HG03575 (cell line): Measurements from ENCODE around the gene NTM.

Source experiments
- ATAC-seq: cut with Tn5 transposase; IDR thresholded peaks from one replicate; pipeline ENCODE4 v1.9.1; 2021; ENCODE audit not compliant: unreplicated experiment, insufficient number of reproducible peaks, low FRiP score; ENCODE audit errors: extremely low read depth

Gene NTM

DNA sequence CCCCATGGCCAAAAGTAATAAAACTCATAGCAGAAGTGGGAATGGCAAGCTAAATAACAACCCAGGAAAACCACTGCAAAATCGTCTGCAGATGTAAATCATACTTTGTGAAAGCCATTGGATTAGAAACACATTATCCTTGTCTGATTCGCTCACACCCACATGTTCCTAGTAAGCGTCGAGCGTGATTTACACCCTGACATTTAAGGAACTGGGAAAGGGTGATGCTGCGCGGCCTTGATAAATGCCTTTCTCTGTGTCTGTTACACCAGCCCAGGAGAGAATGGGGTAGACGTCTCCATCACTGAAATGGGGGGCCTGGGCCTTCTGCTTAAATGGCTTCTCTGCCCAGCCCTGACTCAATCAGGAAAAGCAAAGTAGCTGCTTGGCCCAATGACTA, 162.7 kb downstream of the NTM start:
- ATAC-seq, result no peak

DNA sequence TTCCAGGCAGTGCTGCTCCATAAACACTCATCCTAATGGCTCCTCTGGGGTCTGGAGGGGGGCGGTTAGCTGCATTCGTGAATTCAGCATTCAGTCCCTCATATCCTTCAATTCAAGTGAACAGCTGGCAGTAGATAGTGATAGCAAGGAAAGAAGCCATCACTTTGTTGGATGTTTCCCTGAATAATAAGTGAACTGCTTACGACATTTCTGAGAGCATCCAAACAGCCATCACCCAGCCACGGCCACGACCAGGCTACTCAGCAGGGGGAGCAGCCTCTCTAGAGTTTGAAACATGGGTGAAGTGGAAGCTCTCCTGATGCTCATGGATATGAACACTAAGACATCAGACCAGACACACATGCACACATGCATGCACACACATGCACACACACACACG, 163.6 kb downstream of the NTM start:
- no peak for ATAC-seq

DNA sequence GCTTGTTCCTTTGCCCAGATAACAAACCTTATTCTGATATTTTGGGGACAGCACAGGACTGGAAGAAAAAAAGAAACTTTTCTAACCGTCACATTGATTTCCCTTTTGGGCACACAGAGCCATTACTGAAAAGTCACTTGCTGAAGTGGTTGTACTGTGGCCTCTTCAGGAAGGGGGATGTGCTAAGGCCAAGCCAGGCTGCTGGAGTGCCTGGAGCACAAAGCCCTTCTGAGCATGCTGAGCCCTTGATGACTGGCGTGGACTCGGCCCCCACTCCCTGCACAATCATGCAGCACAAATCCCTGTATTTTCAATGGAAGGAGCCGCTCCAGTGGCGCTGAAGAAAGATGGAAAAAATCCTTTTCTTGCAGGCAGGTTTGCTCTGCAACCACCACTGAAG, 164.2 kb downstream of the NTM start:
- no peak for ATAC-seq

DNA sequence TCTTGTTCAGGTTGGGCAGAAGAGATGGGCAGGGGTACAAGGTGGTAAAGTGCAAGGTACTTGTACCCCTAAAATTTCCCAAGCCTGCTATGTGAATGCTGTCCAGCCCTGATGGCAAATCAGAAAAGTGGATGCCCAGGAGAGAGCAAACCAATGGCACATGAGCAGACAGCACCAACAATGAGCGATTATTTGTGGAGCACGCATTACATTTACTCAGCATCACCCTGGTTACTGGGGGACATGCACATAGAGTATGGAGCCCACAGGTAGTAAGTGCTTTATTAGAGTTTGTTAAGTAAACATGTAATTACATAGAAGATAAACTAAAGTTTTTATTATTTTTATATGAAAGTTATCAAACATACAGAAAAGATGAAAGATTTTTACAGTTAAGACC, 165.7 kb downstream of the NTM start:
- ATAC-seq, result no peak

DNA sequence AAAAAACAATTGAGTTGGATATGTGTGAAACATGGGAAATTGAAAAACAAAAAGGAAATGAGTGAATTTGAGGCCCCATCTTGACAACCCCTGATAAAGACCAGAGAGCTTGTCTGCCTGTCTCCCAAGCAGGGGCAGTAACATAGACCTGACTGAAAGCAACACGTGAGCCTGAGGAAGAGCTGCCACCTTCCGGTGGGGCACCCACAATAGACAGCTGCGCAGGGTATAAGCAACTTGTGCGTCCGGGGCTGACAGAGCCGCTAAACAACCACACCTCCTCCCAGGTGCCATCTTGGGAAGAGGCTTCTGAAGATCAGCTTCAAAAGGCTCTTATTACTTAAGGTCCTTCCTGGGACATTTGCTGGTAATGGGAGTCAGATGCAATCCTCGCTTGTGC, 166.8 kb downstream of the NTM start:
- ATAC-seq, result no peak

DNA sequence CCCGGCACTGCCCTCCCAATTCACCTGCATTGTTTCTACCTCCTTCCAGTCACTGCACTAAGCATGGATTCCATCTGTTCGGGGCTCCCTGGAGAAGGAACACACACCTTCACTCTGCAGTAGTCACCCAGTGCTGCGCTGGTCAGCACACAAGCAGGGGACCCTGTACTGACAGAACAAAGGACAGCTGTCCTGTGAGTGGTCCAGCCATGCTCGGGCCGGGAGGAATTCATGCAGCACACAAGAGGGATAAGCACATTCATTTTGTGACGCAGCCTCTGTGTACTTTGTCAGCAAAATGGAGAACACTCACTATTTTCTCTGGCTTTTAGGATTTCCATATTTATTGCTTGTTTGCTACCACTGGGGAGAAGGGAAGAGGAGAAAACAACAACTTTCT, 167.3 kb downstream of the NTM start:
- ATAC-seq, result no peak

DNA sequence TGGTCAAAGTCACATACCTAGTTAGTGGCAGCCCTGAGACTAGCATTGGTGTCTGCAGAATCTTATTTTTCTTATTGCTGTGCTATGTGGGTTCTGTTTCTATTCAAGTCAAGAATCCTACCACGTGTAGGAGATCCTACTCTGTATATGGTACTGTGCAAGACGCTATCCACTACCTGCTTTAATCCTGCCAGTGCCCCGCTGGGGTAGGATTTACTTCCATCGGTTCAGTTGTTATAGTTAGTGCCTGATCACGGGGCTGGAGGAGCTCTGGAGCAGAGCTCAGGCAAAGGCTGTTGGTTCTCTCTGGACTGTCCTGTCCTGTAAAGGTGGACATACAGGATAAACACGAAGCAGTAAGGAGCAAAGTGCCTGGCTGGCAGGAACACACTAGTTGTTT, 167.9 kb downstream of the NTM start:
- ATAC-seq, result no peak

DNA sequence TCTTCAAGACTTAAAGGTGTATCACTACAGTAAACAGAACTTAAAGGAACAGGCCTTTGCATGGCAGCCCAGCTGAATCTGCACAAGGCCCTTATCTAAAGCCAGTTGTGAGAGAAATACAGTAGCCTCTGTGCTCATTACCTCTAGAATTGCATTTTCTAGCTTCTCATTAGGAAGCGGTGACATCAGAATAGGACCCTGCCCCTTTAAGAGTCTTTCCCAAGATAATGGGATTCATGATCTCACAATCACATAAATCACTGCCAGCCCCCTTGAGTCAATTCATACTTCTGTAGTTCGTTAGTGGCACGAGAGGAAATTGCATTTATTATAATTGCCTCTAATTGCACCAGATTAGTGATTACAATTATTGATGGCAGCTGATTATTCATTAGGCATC, 170.3 kb downstream of the NTM start:
- ATAC-seq, result no peak

DNA sequence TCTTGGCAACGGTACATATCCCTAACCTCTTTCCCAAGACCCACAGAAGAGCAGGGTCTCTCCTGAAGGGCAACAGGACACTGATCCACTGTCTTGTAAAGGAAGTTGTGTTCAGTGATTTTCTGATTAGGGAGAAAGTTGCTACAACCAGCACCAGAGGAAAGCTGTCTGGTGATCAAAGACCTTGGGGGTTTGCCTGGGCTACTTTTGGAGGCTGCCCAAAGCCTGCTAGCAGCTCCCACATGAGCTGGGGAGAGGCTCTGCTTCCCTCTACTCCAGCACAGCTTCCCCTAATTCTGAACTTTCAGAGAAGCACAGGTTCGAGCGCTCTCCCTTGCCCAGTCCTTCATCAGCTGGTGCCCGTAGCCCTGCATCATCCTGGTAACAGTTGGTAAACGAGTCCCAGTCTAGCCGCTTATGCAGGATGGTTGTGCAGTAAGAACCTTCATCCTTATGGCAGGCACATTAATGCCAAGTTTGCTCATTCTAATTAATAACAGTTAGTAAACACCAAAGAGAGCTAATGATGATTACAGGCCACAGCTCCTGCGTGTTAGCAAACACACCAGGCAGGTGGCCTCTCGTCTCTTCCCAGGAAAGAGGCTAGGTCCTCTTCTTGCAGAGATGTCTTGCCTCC, 173.1 kb downstream of the NTM start:
- no peak for ATAC-seq

DNA sequence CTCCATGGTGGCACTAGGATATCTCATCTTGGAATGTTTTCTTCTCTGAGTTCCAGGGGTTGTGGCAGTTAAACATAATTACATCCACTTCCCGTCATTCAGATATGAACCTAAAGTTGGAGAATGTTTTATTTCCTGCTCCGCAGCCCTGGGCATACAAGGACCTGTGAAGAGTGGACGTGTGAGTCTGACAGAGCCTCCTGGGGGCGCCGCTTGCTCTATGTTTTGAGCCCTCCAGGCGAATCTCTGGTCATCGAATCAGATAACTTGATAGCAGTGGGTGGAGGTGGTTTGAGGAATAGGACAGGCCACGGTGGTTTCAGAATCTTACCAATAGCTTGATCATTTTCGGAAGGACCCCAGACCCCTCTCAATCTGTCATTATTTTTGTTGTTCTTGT, 174.2 kb downstream of the NTM start:
- ATAC-seq, result no peak

DNA sequence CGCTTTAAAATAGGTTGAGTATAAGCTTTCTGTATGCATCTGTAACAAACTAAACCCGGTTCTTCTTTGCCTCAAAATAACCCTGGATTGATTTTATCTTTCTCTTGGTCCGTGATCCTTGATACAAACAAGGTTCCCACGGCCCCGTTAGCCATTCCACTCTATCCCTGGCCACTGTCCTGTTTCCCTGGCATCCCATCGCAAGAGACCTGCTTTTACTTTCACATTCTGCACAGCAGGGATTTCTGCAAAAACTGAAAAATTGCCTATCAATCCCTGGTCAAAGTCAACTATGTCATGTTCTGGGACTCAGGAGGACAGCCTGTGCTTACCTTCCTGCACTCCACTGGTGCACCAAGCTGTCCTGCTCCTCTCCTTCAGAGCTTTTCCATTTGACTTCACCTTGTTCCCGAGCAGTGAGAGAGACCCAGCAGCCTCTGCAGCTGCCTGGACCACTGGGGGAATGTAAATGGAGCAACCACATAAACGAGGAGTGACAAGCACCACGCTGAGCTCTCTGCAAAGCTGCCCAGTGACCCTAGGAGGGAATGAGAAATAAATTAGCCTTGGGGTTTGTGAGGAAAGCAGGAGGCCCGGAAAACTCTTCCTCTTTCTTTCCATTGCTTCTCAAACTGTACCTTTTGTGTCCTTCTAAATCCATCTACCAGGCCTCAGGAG, 175.9 kb downstream of the NTM start:
- no peak for ATAC-seq

DNA sequence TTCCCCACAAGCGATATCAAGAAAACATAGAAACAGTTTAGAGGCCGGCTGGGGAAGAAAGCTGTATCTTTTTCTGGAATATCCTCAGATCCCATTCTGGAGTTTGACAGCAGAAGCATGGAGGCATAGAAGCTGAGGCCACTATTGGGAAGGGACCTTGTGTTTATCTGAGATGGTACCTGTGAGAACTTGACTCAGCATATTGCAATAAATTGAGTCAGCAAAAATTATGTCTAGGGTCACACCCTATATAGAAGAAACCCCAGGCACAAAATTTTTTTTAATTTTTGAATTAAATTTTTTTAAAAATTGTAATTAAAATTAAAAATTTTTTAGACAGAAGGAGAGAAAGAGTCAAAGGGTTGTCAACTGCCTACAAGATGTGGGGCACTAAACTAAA, 178.7 kb downstream of the NTM start:
- ATAC-seq, result no peak

DNA sequence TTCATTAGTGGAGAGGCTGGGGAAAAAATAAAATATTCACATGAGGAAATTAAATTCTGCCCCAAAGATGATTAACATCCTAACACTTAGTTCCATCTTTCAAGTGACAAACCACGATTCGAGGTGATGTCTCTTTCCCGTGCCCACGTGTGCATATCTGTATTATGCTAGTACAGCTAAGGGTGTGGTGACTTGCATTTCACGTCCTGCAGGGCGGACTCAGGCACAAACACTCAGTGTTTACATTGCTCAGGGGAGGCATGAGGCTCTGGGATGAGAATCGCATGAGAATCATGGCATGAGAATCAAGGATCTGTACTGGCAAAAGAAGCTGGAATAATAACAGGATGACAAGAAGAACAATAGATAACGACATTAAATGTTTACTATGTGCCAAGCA, 179.4 kb downstream of the NTM start:
- no peak for ATAC-seq

DNA sequence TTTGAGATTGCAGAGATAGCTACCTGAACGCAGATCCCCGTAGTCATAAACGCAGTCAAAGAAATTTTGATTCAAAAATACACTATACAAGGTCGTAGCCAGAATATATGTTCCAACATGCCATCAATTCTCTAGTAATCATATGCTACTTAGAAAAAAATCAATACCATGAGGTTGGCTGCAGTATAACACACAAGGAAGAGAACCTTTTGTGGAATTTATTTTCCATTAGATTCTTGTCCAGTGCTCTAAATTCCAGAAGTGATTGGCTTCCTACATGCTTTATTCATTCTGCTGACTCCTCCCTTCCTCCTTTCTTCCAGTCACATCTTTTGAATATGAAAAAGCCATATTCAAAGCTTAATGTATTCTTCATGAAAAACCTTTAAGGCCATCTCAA, 189.9 kb downstream of the NTM start:
- ATAC-seq, result no peak

DNA sequence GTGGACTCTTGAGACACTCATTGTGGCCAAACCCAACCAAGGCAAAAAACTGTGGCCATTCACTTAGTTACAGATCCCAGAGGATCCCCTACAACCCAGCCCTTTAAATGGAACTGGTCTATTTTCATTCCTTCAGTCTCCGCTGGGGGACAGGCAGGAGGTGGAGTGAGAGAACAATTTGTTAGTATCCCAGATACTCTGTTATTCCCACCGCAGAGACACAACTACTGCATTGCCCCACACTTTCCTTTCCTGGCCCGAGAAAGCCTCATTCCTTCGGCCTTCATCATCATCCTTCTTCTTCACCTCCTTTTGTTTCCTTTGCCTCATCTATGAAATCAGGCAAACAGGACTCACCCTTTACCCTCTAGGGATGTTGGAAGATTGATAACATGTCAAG, 191.1 kb downstream of the NTM start:
- ATAC-seq, result no peak

DNA sequence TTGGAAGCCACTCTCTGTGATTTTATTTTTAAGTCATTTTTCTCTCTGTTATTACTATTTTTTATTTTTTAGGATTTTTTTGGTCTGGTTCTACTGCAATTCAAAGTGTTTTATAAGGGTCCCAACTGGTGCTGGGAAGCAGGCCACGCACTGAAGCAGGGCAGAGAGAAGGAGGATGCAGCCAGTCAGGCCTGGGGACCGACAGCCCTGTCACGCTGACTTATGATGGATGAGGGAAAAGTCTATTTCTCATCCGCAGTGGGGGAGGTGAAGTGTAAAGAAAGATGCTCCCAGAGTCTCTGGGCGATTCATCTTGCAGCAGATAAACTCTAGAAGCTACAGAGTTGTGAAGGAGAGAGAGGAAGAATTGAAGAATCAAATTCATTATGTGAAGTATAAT, 191.6 kb downstream of the NTM start:
- no peak for ATAC-seq

DNA sequence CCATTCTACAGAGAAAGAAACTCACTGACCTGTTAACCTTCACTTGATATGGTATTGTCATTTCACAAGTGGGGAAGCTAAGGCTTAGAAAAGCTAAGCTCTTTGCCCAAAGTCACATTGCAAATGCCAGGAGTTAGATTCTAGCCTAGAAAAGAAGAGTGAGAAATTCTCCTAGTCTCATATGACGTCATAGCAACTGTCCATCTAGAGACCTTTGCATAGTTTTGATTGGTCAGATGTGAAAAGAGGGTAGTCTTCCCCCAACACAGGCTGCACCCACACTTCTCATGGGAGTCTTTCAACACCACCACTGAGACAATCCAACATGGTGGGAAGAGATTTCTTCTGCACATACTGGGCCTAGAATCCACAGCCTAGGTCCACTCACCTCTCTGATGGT, 197.9 kb downstream of the NTM start:
- ATAC-seq, result no peak

DNA sequence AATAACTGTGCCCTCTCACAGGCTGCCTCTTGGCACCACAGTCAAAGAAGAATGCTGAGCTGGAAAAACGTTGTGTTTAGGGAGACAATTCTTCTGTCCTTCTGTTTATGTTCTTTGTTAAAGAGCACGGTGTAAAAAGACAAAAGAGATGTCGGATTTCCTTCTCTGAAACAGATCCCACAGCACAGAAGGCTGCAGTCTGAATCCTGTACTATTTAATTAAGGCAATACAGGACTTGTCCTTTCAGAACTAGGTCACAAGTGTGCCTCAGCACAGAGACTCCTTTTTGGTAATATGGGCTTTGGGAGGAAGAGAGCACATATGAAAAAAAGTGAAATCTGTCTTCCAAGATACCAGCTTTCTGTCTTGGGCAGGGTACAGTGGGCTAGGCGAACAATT, 201.2 kb downstream of the NTM start:
- ATAC-seq, result no peak

DNA sequence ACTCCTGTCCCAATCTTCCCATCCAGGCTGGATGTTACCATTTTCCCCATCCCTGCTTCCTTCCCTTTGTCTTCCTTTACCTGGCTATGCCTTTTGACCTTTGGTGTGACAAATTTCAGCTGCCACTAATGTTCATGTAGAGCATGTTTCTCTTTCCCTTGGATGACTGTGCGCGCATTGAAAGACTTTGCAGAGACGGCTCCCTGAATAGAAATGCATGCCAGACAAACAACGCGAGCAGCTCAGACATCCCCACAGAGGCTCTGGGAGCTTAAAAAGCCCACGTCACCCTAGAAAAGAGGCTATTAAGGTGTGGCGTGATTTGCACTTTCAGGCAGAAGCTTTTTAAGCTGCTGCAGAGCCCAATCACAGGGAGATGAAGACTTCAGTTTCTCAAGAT, 202.0 kb downstream of the NTM start:
- ATAC-seq, result no peak

DNA sequence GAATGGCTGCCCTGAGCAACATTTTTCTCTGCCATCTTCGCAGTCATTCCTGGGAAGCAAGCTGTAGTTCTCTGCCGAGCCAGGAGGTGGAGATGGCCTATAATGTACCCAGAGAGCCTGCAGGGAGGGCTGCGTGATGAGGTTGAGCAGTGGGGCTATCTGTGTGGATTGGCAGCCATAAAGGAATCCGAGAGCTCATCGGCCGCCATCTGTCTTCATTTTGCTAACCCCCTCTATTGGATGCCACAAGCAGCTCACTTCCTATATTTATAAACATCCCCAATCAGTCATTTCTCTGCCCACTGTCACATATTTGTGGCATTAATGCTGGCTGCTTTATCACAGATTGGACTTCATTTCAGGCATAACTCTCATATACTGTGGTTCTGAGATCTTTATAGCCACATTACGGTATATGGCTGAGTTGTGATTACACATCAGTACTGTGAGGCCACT, 209.5 kb downstream of the NTM start:
- ATAC-seq, result no peak

DNA sequence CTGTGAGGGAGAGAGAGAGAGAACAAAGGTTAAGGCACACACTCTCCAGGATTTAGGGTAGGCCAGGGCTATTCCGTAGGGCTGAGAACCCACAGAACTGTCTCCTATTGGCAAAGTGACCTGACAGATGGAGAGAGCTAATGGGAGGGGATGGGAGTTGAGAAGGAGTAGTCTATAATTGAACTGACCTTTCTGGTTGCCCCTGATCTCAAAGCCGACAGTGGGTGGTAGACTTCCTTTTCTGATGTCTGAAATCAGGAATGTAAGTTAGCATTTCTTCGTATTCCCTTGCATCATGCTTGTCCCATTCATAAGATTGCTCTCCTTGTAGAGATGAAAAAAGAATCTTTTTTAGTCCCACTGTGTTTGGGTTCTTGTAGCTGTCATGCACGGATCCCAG, 210.1 kb downstream of the NTM start:
- ATAC-seq, result no peak
